ENCODE measurements around the gene KRT3.

Gene KRT3

DNA sequence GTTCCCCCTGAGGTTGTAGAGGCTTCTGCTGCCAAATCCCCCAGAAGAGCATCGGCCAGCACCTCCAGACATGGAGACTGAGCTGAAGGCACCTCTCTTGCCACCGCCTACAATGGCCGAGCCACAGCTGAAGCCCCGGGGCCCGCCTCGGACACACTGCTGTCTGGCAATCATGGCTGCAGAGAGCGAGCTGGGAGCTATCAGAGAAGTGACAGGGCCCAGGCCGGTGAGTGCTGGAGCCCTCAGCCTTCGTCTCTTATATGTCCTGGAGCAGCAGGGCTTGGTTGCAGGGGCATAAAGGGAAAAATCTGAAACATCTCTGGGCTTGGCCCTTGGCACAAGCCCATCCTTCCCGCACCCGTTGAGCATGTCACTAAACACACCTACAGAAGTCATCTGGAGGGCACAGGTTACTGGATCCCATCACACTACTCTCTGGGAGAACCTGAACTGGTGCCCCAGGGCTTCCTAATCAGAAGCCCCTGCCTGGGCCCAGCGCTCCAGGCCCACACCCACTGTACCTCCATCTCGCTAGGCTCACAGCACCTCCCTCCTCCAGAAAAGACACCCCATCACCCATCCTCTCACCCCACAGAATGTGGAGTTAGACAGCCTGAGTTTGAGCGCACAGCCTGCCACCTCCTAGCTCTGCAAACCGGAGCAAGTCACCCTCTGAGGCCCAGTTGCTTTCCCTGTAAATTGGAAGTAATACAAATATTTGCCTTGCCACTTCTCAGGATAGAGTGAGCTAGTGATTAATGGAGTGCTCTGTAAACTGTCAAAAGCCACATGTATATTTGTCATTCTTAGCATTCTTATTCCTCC is 18.2 kb upstream of the KRT3 start, which contains the start of gene KRT4:
KRT4 (minus strand) TSS at position 232 of the 825 bp plus-strand sequence; CDS start at position 174, 58 bp downstream.
- no peak within 1 kb of the TSS for H3K4me2 ChIP-seq (ENCODE audit: low read length)
- H4K20me1 ChIP-seq (ENCODE audit: control insufficient read depth, insufficient read depth, low read depth, low read length): no peaks in the 10 kb centered on the region
- H3F3A ChIP-seq (ENCODE audit: control insufficient read depth, insufficient read depth): no peaks in the 10 kb centered on the region
- H3K9me2 ChIP-seq (replicated peaks; ENCODE audit: control insufficient read depth, low read length): no peaks in the 10 kb centered on the region
- no peak within 1 kb of the TSS for H3K27ac ChIP-seq (ENCODE audit: low read depth, low read length)
- no peak within 1 kb of the TSS for H3K4me3 ChIP-seq (ENCODE audit: low read length)
- TF ChIP-seq, protein P1, sequence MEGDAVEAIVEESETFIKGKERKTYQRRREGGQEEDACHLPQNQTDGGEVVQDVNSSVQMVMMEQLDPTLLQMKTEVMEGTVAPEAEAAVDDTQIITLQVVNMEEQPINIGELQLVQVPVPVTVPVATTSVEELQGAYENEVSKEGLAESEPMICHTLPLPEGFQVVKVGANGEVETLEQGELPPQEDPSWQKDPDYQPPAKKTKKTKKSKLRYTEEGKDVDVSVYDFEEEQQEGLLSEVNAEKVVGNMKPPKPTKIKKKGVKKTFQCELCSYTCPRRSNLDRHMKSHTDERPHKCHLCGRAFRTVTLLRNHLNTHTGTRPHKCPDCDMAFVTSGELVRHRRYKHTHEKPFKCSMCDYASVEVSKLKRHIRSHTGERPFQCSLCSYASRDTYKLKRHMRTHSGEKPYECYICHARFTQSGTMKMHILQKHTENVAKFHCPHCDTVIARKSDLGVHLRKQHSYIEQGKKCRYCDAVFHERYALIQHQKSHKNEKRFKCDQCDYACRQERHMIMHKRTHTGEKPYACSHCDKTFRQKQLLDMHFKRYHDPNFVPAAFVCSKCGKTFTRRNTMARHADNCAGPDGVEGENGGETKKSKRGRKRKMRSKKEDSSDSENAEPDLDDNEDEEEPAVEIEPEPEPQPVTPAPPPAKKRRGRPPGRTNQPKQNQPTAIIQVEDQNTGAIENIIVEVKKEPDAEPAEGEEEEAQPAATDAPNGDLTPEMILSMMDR (IDR thresholded peaks at IDR 0.05; ENCODE audit: low read depth, low read length, poor library complexity, severe bottlenecking): no peak
- no peak for TF ChIP-seq EZH2phosphoT487 (IDR thresholded peaks at IDR 0.05; ENCODE audit: borderline replicate concordance, low read length)
- H3K27me3 ChIP-seq (ENCODE audit: control insufficient read depth, low read length): no peaks in the 10 kb centered on the region
- H3K36me3 ChIP-seq (ENCODE audit: control insufficient read depth, low read length): no peaks in the 10 kb centered on the region
- no peaks in the 10 kb centered on the region for H3K79me2 ChIP-seq (ENCODE audit: control insufficient read depth, low read length)
- H3K4me1 ChIP-seq (ENCODE audit: control insufficient read depth, low read length): no peaks in the 10 kb centered on the region
- no peaks in the 10 kb centered on the region for H3K9me3 ChIP-seq (ENCODE audit: control insufficient read depth, insufficient read depth, low read length)

DNA sequence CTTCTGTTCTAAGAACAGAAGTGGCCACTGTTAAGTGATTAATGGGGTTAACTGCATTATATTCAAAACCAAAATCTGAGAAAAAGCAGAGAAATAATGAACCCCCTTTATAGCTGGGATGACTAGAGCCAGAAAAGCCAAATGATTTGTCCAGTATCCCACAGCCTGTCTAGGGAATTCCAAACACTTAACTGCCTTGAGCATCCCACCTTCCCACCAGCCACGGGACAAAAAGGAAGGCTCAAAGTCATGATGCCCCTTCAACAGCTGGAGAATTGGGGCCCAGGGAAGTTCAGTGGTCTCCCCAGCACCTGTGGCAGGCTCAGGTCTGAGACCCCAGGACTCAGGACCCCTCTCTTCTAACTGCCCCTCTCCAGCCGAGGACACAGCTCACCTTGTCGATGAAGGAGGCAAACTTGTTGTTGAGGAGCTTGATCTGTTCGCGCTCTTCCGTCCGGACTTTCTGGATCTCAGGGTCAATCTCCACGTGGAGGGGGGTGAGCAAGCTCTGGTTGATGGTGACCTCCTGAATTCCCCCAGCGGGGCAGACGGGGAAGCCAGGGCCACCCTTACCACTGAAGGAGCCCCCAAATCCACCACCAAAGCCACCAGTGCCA is 17.4 kb upstream of the KRT3 start:
- H3K27ac ChIP-seq (ENCODE audit: low read depth, low read length): no peak overlapping the region
- no peaks in the 10 kb centered on the region for H3K4me1 ChIP-seq (ENCODE audit: control insufficient read depth, low read length)
- H4K20me1 ChIP-seq (ENCODE audit: control insufficient read depth, insufficient read depth, low read depth, low read length): no peaks in the 10 kb centered on the region
- no peaks in the 10 kb centered on the region for H3K9me2 ChIP-seq (replicated peaks; ENCODE audit: control insufficient read depth, low read length)
- no peak overlapping the region for H3K4me3 ChIP-seq (ENCODE audit: low read length)
- no peaks in the 10 kb centered on the region for H3K79me2 ChIP-seq (ENCODE audit: control insufficient read depth, low read length)
- no peaks in the 10 kb centered on the region for H3F3A ChIP-seq (ENCODE audit: control insufficient read depth, insufficient read depth)
- H3K9me3 ChIP-seq (ENCODE audit: control insufficient read depth, insufficient read depth, low read length): no peaks in the 10 kb centered on the region
- no peaks in the 10 kb centered on the region for H3K27me3 ChIP-seq (ENCODE audit: control insufficient read depth, low read length)
- no peak overlapping the region for H3K4me2 ChIP-seq (ENCODE audit: low read length)
- TF ChIP-seq EZH2phosphoT487 (IDR thresholded peaks at IDR 0.05; ENCODE audit: borderline replicate concordance, low read length): no peak
- TF ChIP-seq, protein P1 (IDR thresholded peaks at IDR 0.05; ENCODE audit: low read depth, low read length, poor library complexity, severe bottlenecking): no peak
- H3K36me3 ChIP-seq (ENCODE audit: control insufficient read depth, low read length): no peaks in the 10 kb centered on the region

DNA sequence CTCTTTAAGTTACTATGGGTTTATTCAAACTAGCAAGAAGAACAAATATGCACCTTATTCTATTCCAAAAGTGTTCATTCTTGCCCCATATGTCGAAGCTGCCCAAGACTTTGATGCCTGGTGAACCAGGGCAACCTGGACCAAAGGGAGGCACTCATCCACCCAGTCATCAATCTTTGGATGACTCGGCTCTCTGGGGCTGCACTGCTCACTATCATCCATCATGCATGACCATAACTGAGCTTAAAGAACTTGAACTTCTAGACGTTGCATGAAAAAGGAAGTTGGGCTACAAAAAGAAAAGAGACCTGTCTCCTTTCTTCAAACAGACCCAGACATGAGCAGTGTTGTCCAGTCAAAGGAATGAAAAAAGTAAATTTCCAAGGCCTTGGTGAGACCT is 16.8 kb upstream of the KRT3 start:
- Histone ChIP-seq H3K9me3 (ENCODE audit: control insufficient read depth, insufficient read depth, low read length) (no peaks in the 10 kb centered on the region), H3K27me3 (ENCODE audit: control insufficient read depth, low read length) (no peaks in the 10 kb centered on the region), H3K36me3 (ENCODE audit: control insufficient read depth, low read length) (no peaks in the 10 kb centered on the region), H3K4me2 (ENCODE audit: low read length) (no peak overlapping the region), H3F3A (ENCODE audit: control insufficient read depth, insufficient read depth) (no peaks in the 10 kb centered on the region), H3K4me3 (ENCODE audit: low read length) (no peak overlapping the region), H3K9me2 (replicated peaks; ENCODE audit: control insufficient read depth, low read length) (no peaks in the 10 kb centered on the region), H3K27ac (ENCODE audit: low read depth, low read length) (no peak overlapping the region), H3K4me1 (ENCODE audit: control insufficient read depth, low read length) (no peaks in the 10 kb centered on the region), H4K20me1 (ENCODE audit: control insufficient read depth, insufficient read depth, low read depth, low read length) (no peaks in the 10 kb centered on the region), H3K79me2 (ENCODE audit: control insufficient read depth, low read length) (no peaks in the 10 kb centered on the region)
- no peak for TF ChIP-seq EZH2phosphoT487 (IDR thresholded peaks at IDR 0.05; ENCODE audit: borderline replicate concordance, low read length)
- TF ChIP-seq, protein P1 (IDR thresholded peaks at IDR 0.05; ENCODE audit: low read depth, low read length, poor library complexity, severe bottlenecking): no peak

Data from DOHH2 (cell line).